ENCODE measurements around the gene PLA2G5. TPM values are rescaled to one million over a fixed set of nuclear protein-coding genes. Genes with fewer than 3 reads are reported as not detected.

The PLA2G5 gene
- total and polyA plus RNA-seq, 2 of the 13 experiments (the other 11 are each of a cell fraction or from before 2014, with no cell fraction given): not detected

- TF ChIP-seq KAT7 (CRISPR knock-in tag; IDR thresholded peaks at IDR 0.05; ENCODE audit: borderline replicate concordance) (no peak), REPIN1 (CRISPR knock-in tag; IDR thresholded peaks at IDR 0.05; ENCODE audit: borderline replicate concordance, low read depth) (no peak), DR1 (CRISPR knock-in tag; IDR thresholded peaks at IDR 0.05) (no peak), RBM39 (IDR thresholded peaks at IDR 0.05; ENCODE audit: low read depth, low read length, poor library complexity, severe bottlenecking) (no peak), ASH2L (IDR thresholded peaks at IDR 0.05; ENCODE audit: insufficient read length, low read depth, low read length) (no peak), ZNF772 (CRISPR knock-in tag; IDR thresholded peaks at IDR 0.05) (no peak), ZNF350 (CRISPR knock-in tag; IDR thresholded peaks at IDR 0.05; ENCODE audit: borderline replicate concordance, low read depth) (no peak), CAMTA2 (CRISPR knock-in tag; IDR thresholded peaks at IDR 0.05; ENCODE audit: borderline replicate concordance) (no peak), SYNCRIP (IDR thresholded peaks at IDR 0.05; ENCODE audit: insufficient read depth, low read depth, low read length) (no peak), MZF1 (CRISPR knock-in tag; IDR thresholded peaks at IDR 0.05; ENCODE audit: borderline replicate concordance) (no peak), ZBTB8A (CRISPR knock-in tag; IDR thresholded peaks at IDR 0.05; ENCODE audit: borderline replicate concordance, low read depth) (no peak), TFDP1 (CRISPR knock-in tag; IDR thresholded peaks at IDR 0.05; ENCODE audit: borderline replicate concordance) (no peak), FOXA1 (IDR thresholded peaks at IDR 0.05) (no peak), FOXA1 (CRISPR knock-in tag; IDR thresholded peaks at IDR 0.05) (no peak), ZNF609 (CRISPR knock-in tag; IDR thresholded peaks at IDR 0.05; ENCODE audit: borderline replicate concordance) (no peak), TCF12 (IDR thresholded peaks at IDR 0.05) (no peak), TCF12 (CRISPR knock-in tag; IDR thresholded peaks at IDR 0.05) (no peak), ELK4 (CRISPR knock-in tag; IDR thresholded peaks at IDR 0.05; ENCODE audit: borderline replicate concordance) (no peak)
- intact Hi-C loops (cut with micrococcal nuclease; ENCODE audit: unreplicated experiment): no loop called here
- 55% methylated on average over 19 of the region's 20 CpGs for WGBS (ENCODE audit: low lambda C conversion rate)
- peaks cover 0 to 22% of the 10 kb centered on the region in 2 experiments; a peak in 4 of 5 replicates for H3K27me3 ChIP-seq (ENCODE audit: control insufficient read depth in 1 of 2, insufficient read depth in 2 of 2, low read length in 2 of 2)
- no peak overlapping the region for H2AFZ ChIP-seq (ENCODE audit: low read length)
- DNase-seq (ENCODE audit: low spot score): no peak
- no peaks in the 10 kb centered on the region for H4K20me1 ChIP-seq (ENCODE audit: insufficient read depth, low read length)
- H3K36me3 ChIP-seq (replicated peaks in 1 of 2; ENCODE audit: control insufficient read depth in 1 of 2, insufficient read depth in 2 of 2, low read length in 2 of 2): no peaks in the 10 kb centered on the region
- H3K9me3 ChIP-seq (ENCODE audit: low read length): no peaks in the 10 kb centered on the region
- H3K79me2 ChIP-seq (ENCODE audit: insufficient read depth, low read length): no peaks in the 10 kb centered on the region
- no peak overlapping the region for H3K27ac ChIP-seq (ENCODE audit: extremely low read length, insufficient read depth, low read length)
- no peak for ATAC-seq
- H3K4me1 ChIP-seq (ENCODE audit: insufficient read depth, low read length): no peaks in the 10 kb centered on the region
- POLR2A ChIA-PET: no interaction called here
- in situ Hi-C loops (cut with HindIII; ENCODE audit: extremely low pct_ligation_motif_present, low pct_unique_long_range_greater_than_20kb): no loop called here
- no TSS peak for BruUV-seq (replicated peaks)
- no peak overlapping the region for H3K9ac ChIP-seq (ENCODE audit: insufficient read depth, low read depth, low read length)
- FAIRE-seq: no peak
- no peak overlapping the region for H3K4me2 ChIP-seq (ENCODE audit: low read depth, low read length)
- CTCF ChIA-PET (ENCODE audit: low intra/inter-chr PET ratio, low total read pairs): no interaction called here
- no peak overlapping the region for H3K4me3 ChIP-seq (replicated peaks in 1 of 3; ENCODE audit: insufficient read depth in 1 of 3, low read depth in 2 of 3, low read length in 3 of 3)
These were observed 40.6 kb upstream of the PLA2G5 start for GRCh38 chr1:20029178-20029912.
